Thoracic aorta (tissue), 2 donors: ENCODE data around the gene SUPT5H. TPM values are rescaled to one million over a fixed set of nuclear protein-coding genes. Genes with fewer than 3 reads are reported as not detected.

Experiments
- ATAC-seq: fragments of 150-250 bp; one replicate; pipeline ENCODE4 v1.8.0; 2017; ENCODE audit warnings: low read depth; ENCODE audit not compliant: insufficient number of reproducible peaks, low FRiP score
- DNase-seq: peaks from one replicate; pipeline ENCODE4 v3.0.0-alpha.2; 2020; ENCODE audit warnings: low spot score
- H3K27ac ChIP-seq, 2 donors: fragments of 200-600 bp; sonication (generic); 1 replicate in 1 of 2; 2 replicates in 1 of 2; pipeline ENCODE4 v1.5.1; 2016; ENCODE audit warnings: mild to moderate bottlenecking in 2 of 2, moderate library complexity in 2 of 2
- H3K27me3 ChIP-seq: fragments of 200-600 bp; sonication (generic); replicated peaks from 2 replicates; pipeline ENCODE4 v1.6.0; 2016; ENCODE audit warnings: mild to moderate bottlenecking; ENCODE audit not compliant: insufficient read depth
- H3K36me3 ChIP-seq: fragments of 200-600 bp; sonication (generic); one replicate; pipeline ENCODE4 v1.5.1; 2016
- H3K4me1 ChIP-seq, 2 donors: fragments of 200-600 bp; sonication (generic); 1 replicate in 1 of 2; 2 replicates in 1 of 2; pipeline versions ENCODE4 v1.5.1 to v1.6.0; 2016; ENCODE audit warnings: low read depth in 2 of 2, mild to moderate bottlenecking in 1 of 2; ENCODE audit not compliant: control insufficient read depth in 1 of 2
- H3K4me3 ChIP-seq: fragments of 200-600 bp; sonication (generic); 2 replicates; pipeline ENCODE4 v1.5.1; 2016; ENCODE audit warnings: mild to moderate bottlenecking
- H3K9me3 ChIP-seq: fragments of 200-600 bp; sonication (generic); 2 replicates; pipeline ENCODE4 v1.5.1; 2016
- CTCF ChIP-seq: fragments of 200-600 bp; sonication (generic); IDR thresholded peaks from one replicate; pipeline ENCODE4 v1.5.1; 2019; ENCODE audit warnings: antibody characterized with exemption
- total RNA-seq, 2 donors: library from RNA; depleted of rRNA; stranded (reverse); fragments of >200 nt; gene quantifications; one replicate each; pipeline versions ENCODE4 v1.1.0 to v1.2.3, GENCODE V29; 2016

Gene SUPT5H
- total RNA-seq, 2 donors from 2014 or later: 94.4 to 157 TPM

DNA sequence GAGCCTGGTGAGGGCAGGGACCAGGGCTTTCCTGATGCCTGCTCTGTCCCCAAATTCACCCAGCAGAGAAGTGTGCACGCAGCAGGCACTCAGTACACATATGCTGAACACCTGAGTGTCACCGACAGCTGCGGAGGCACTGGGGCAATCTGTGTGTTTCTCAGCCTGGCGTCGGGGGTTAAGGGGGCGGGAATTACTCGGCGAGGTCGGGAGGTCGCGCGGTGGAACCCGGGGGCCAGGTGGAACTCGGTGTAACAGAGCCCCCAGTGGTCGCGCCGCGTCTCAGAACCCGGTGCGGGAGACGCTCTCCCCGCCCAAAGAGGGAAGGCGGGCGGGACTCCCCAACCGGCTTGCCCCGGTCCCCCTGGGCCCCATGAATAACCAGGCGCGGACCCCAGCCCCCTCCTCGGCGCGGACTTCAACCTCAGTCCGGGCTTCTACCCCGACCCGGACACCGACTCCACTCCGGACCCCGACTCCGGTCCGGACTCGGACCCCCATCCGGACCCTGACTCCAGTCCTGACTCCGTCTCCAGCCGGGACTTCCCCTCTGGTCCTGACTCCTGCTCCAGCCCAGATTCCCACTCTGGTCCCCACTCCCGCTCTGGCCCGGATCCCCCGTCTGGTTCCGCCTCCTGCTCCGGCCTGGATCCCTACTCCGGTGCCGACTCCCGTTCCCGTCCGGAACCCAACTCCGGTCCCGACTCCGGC is 69.6 kb downstream of the SUPT5H start, which contains the start of gene SELENOV:
TSS of gene SELENOV (plus strand) at position 300 of the 711 bp plus-strand sequence. CDS start at position 374, 74 bp downstream.
- H3K36me3 ChIP-seq: no peaks in the 10 kb centered on the region
- H3K27ac ChIP-seq: no peak within 1 kb of the TSS
- DNase-seq: no peak
- H3K27me3 ChIP-seq: peaks cover 17% of the 10 kb centered on the region
- ATAC-seq: no peak
- TF ChIP-seq CTCF: no peak
- H3K4me1 ChIP-seq: peaks cover 6 to 13% of the 10 kb centered on the region in 2 donors
- H3K4me3 ChIP-seq: peak within 1 kb of the TSS; percentile 53
- H3K9me3 ChIP-seq: no peaks in the 10 kb centered on the region

DNA sequence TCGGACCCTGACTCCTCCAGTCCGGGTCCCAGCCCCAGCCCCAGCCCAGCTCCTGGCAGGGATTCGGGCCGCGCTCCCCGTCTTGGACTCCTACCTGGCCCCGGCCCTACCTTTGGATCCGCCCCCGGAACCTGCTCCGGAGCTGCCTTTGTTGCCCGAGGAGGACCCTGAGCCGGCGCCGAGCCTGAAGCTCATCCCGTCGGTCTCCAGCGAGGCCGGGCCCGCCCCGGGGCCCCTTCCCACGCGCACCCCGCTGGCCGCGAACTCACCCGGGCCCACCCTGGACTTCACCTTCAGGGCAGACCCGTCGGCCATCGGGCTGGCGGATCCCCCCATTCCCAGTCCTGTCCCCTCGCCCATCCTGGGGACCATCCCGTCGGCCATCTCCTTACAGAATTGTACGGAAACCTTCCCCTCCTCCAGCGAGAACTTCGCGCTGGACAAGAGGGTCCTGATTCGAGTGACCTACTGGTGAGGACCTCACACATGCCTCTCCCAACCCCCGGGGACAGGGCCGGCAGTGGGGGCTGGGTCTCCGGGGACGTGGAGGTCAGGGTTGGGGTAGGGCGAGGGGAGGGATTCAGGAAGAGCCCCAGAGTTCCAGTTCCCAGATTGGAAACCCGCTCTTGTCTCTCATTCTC is 70.3 kb downstream of the SUPT5H start:
- no peak for TF ChIP-seq CTCF
- peak overlapping the region; percentile 53 for H3K4me3 ChIP-seq
- no peak for ATAC-seq
- no peak overlapping the region for H3K27ac ChIP-seq
- H3K27me3 ChIP-seq: peaks cover 17% of the 10 kb centered on the region
- DNase-seq: no peak
- H3K4me1 ChIP-seq: peaks cover 6 to 13% of the 10 kb centered on the region in 2 donors
- no peaks in the 10 kb centered on the region for H3K9me3 ChIP-seq
- H3K36me3 ChIP-seq: no peaks in the 10 kb centered on the region

- no peaks in the 10 kb centered on the region for H3K36me3 ChIP-seq
- peaks cover 6 to 13% of the 10 kb centered on the region in 2 donors for H3K4me1 ChIP-seq
- H3K27ac ChIP-seq: no peak overlapping the region
- no peak overlapping the region for H3K4me3 ChIP-seq
- ATAC-seq (no peak), DNase-seq (no peak)
- no peak for TF ChIP-seq CTCF
- H3K27me3 ChIP-seq: peaks cover 17% of the 10 kb centered on the region
- no peaks in the 10 kb centered on the region for H3K9me3 ChIP-seq
These were observed 70.9 kb downstream of the SUPT5H start for GRCh38 chr19:39516270-39516669.

DNA sequence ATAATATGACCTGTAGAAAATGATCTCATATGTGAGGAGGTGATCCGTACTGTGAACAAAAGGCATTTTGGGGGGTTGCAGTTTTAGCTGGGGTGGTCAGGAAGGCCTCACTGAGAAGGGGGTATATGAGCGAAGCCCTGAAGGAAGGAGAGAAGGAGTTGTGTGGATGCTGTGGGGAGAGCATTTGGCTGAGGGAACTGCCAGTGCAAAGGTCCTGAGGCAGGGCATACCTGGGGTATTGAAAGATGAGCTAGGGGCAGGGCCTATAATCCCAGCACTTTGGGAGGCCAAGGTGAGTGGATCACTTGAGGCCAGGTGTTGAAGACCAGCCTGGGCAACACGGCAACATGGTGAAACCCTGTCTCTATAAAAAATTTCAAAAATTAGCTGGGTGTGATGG is 72.0 kb downstream of the SUPT5H start:
- no peak for TF ChIP-seq CTCF

DNA sequence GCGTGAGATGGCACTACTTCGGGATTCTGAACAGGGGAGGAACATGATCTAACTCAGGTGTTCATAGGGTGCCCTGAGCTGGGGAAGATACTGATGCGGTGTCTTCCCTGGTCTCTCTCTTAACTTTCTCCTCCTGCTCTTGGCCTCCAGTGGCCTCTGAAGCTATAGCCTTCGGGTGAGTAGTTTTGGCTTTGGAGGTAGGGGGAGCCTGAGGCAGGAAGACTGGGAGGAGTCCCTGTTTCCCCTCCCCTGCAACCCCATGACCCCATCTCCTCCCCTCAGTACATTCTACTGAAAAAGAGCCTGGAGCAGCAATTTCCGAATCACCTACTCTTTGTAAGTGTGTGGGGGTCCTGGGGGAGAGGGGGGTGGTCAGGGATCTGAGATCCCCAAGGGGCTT is 73.1 kb downstream of the SUPT5H start:
- TF ChIP-seq CTCF: no peak
- ATAC-seq (no peak), DNase-seq (no peak)
- Histone ChIP-seq H3K36me3 (no peaks in the 10 kb centered on the region), H3K27me3 (peaks cover 13% of the 10 kb centered on the region), H3K9me3 (no peaks in the 10 kb centered on the region), H3K4me1 (peaks cover 6 to 13% of the 10 kb centered on the region in 2 donors), H3K4me3 (no peak overlapping the region), H3K27ac (no peak overlapping the region)

More for the DNA sequence above, 72.0 kb downstream of the SUPT5H start:
- H3K27me3 ChIP-seq: peaks cover 17% of the 10 kb centered on the region
- no peak for DNase-seq
- H3K27ac ChIP-seq: no peak overlapping the region
- no peak for ATAC-seq
- H3K36me3 ChIP-seq: no peaks in the 10 kb centered on the region
- H3K9me3 ChIP-seq: no peaks in the 10 kb centered on the region
- H3K4me3 ChIP-seq: no peak overlapping the region
- peaks cover 6 to 13% of the 10 kb centered on the region in 2 donors for H3K4me1 ChIP-seq
